BLaER1 treated with 17β-estradiol and CSF1 and Interleukin-3, amounts not matched to agents 10 nM and 100 nM (cell line): Measurements from ENCODE around the gene TAC4.

Experiments
- H3K27ac ChIP-seq, 11 experiments: shearing (Covaris generic); formaldehyde crosslinking; 2 replicates each; pipeline ENCODE4 v1.8.1; 2022
- H3K27me3 ChIP-seq, 11 experiments: shearing (Covaris generic); formaldehyde crosslinking; 2 replicates each; pipeline ENCODE4 v1.8.1; 2022
- H3K36me3 ChIP-seq, 11 experiments: shearing (Covaris generic); formaldehyde crosslinking; 2 replicates each; pipeline ENCODE4 v1.8.1; 2022
- H3K4me1 ChIP-seq, 10 experiments: shearing (Covaris generic); formaldehyde crosslinking; 2 replicates each; pipeline ENCODE4 v1.8.1; 2022
- H3K4me2 ChIP-seq, 11 experiments: shearing (Covaris generic); formaldehyde crosslinking; 2 replicates each; pipeline ENCODE4 v1.8.1; 2022
- H3K4me3 ChIP-seq, 10 experiments: shearing (Covaris generic); formaldehyde crosslinking; 2 replicates each; pipeline ENCODE4 v1.8.1; 2022
- H3K9ac ChIP-seq, 11 experiments: shearing (Covaris generic); formaldehyde crosslinking; 2 replicates each; pipeline ENCODE4 v1.8.1; 2022
- H3K9me3 ChIP-seq, 11 experiments: shearing (Covaris generic); formaldehyde crosslinking; replicated peaks in 1 of 11; 2 replicates each; pipeline ENCODE4 v1.8.1; 2022
- H4K20me1 ChIP-seq, 11 experiments: shearing (Covaris generic); formaldehyde crosslinking; 2 replicates each; pipeline ENCODE4 v1.8.1; 2022
- Cebpa-rat ChIP-seq, 11 experiments: shearing (Covaris generic); IDR thresholded peaks; 2 replicates each; pipeline ENCODE4 v1.8.1; 2022

TAC4 gene

GRCh38 chr17:49854126-49854525 lies 6.3 kb upstream of the TAC4 start:
- Histone ChIP-seq H3K4me3 (no peak overlapping the region), H3K4me2 (peak overlapping the region in 10 of 11 experiments; percentile 80 to 97 (median 90); a peak in 18 of 22 replicates), H3K4me1 (peaks cover 51 to 81% (median 70%) of the 10 kb centered on the region in 10 experiments), H3K27ac (peak overlapping the region in 8 of 11 experiments; percentile 35 to 99 (median 96); a peak in 9 of 22 replicates), H4K20me1 (no peaks in the 10 kb centered on the region), H3K9ac (no peak overlapping the region; a peak in 2 of 22 replicates), H3K9me3 (no peaks in the 10 kb centered on the region), H3K36me3 (no peaks in the 10 kb centered on the region), H3K27me3 (no peaks in the 10 kb centered on the region)
- no peak for TF ChIP-seq Cebpa-rat (IDR thresholded peaks at IDR 0.05)

- Histone ChIP-seq H3K27me3 (no peaks in the 10 kb centered on the region), H3K27ac (peak overlapping the region in 9 of 11 experiments; percentile 88 to 99 (median 95); a peak in 15 of 22 replicates), H3K9ac (peak overlapping the region in 3 of 11 experiments; percentile 13 to 89 (median 85); a peak in 4 of 22 replicates), H3K4me3 (no peak overlapping the region), H3K4me1 (peaks cover 47 to 81% (median 70%) of the 10 kb centered on the region in 10 experiments), H3K36me3 (no peaks in the 10 kb centered on the region), H3K4me2 (peak overlapping the region; percentile 80 to 97 (median 91); a peak in 18 of 22 replicates), H3K9me3 (no peaks in the 10 kb centered on the region), H4K20me1 (no peaks in the 10 kb centered on the region)
- no peak for TF ChIP-seq Cebpa-rat (IDR thresholded peaks at IDR 0.05)
Measured at GRCh38 chr17:49853470-49854015, 5.7 kb upstream of the TAC4 start.

- Histone ChIP-seq H3K27ac (peak overlapping the region; percentile 71 to 99 (median 95)), H3K27me3 (no peaks in the 10 kb centered on the region), H3K4me3 (peak overlapping the region; percentile 55 to 72 (median 62)), H3K4me1 (peaks cover 42 to 85% (median 78%) of the 10 kb centered on the region in 10 experiments), H4K20me1 (no peaks in the 10 kb centered on the region), H3K9me3 (no peaks in the 10 kb centered on the region), H3K4me2 (peak overlapping the region; percentile 80 to 97 (median 91)), H3K9ac (peak overlapping the region; percentile 84 to 93 (median 87)), H3K36me3 (peaks cover 0 to 7% (median 4%) of the 10 kb centered on the region in 11 experiments; a peak in 2 of 22 replicates)
- TF ChIP-seq Cebpa-rat (IDR thresholded peaks at IDR 0.05) = peak in 9 of 11 experiments; percentile 71 to 98 (median 96); a peak in 17 of 22 replicates
Measured at GRCh38 chr17:49851387-49852291, 3.8 kb upstream of the TAC4 start.

- H3K9me3 ChIP-seq = no peaks in the 10 kb centered on the region
- H3K27ac ChIP-seq = peak overlapping the region; percentile 71 to 99 (median 95)
- H4K20me1 ChIP-seq = no peaks in the 10 kb centered on the region
- peak overlapping the region; percentile 80 to 97 (median 91) for H3K4me2 ChIP-seq
- H3K36me3 ChIP-seq = peaks cover 0 to 15% (median 10%) of the 10 kb centered on the region in 11 experiments; a peak in 5 of 22 replicates
- no peak for TF ChIP-seq Cebpa-rat (IDR thresholded peaks at IDR 0.05)
- H3K4me1 ChIP-seq = peaks cover 49 to 93% (median 85%) of the 10 kb centered on the region in 10 experiments
- H3K4me3 ChIP-seq = peak overlapping the region; percentile 55 to 72 (median 62)
- H3K9ac ChIP-seq = peak overlapping the region; percentile 84 to 93 (median 87)
- H3K27me3 ChIP-seq = no peaks in the 10 kb centered on the region
Measured at GRCh38 chr17:49850772-49851386, 3.0 kb upstream of the TAC4 start.

- H3K4me2 ChIP-seq = peak overlapping the region; percentile 80 to 97 (median 91)
- no peaks in the 10 kb centered on the region for H3K9me3 ChIP-seq
- peaks cover 0 to 18% (median 11%) of the 10 kb centered on the region in 11 experiments; a peak in 5 of 22 replicates for H3K36me3 ChIP-seq
- H3K9ac ChIP-seq = peak overlapping the region in 9 of 11 experiments; percentile 84 to 93 (median 89); a peak in 19 of 22 replicates
- TF ChIP-seq Cebpa-rat (IDR thresholded peaks at IDR 0.05) = no peak
- H3K4me1 ChIP-seq = peaks cover 56 to 98% (median 91%) of the 10 kb centered on the region in 10 experiments
- H3K27me3 ChIP-seq = no peaks in the 10 kb centered on the region
- no peaks in the 10 kb centered on the region for H4K20me1 ChIP-seq
- H3K27ac ChIP-seq = peak overlapping the region in 10 of 11 experiments; percentile 83 to 99 (median 95); a peak in 20 of 22 replicates
- peak overlapping the region in 8 of 10 experiments; percentile 55 to 72 (median 61); a peak in 16 of 20 replicates for H3K4me3 ChIP-seq
Measured at GRCh38 chr17:49850218-49850610, 2.3 kb upstream of the TAC4 start.

- peak overlapping the region in 6 of 11 experiments; percentile 1 to 29 (median 14); a peak in 6 of 22 replicates for H3K27ac ChIP-seq
- peaks cover 66 to 100% (median 95%) of the 10 kb centered on the region in 10 experiments for H3K4me1 ChIP-seq
Measured at GRCh38 chr17:49848739-49849138, 870 bp upstream of the TAC4 start.

GRCh38 chr17:49846938-49847712 lies 744 bp downstream of the TAC4 start:
- Histone ChIP-seq H3K27ac (peak overlapping the region in 7 of 11 experiments; percentile 3 to 69 (median 63); a peak in 9 of 22 replicates), H3K4me3 (no peak overlapping the region; a peak in 1 of 20 replicates), H3K9ac (0 out of 22 replicates have a peak overlapping the region, but pooled peaks of 1 of the 11 experiments have one; percentile 4), H3K4me2 (peak overlapping the region; percentile 20 to 94 (median 80); a peak in 18 of 22 replicates), H3K9me3 (no peaks in the 10 kb centered on the region), H3K4me1 (peaks cover 69 to 100% (median 95%) of the 10 kb centered on the region in 10 experiments), H4K20me1 (no peaks in the 10 kb centered on the region), H3K36me3 (peaks cover 0 to 24% (median 11%) of the 10 kb centered on the region in 11 experiments; a peak in 6 of 22 replicates), H3K27me3 (no peaks in the 10 kb centered on the region)
- no peak for TF ChIP-seq Cebpa-rat (IDR thresholded peaks at IDR 0.05)

More at GRCh38 chr17:49848739-49849138, 870 bp upstream of the TAC4 start:
- Histone ChIP-seq H3K4me2 (peak overlapping the region in 8 of 11 experiments; percentile 19 to 94 (median 88); a peak in 13 of 22 replicates), H3K4me3 (no peak overlapping the region), H3K27me3 (no peaks in the 10 kb centered on the region), H3K36me3 (peaks cover 0 to 21% (median 11%) of the 10 kb centered on the region in 11 experiments; a peak in 5 of 22 replicates), H3K9me3 (no peaks in the 10 kb centered on the region), H3K9ac (no peak overlapping the region; a peak in 1 of 22 replicates), H4K20me1 (no peaks in the 10 kb centered on the region)
- no peak for TF ChIP-seq Cebpa-rat (IDR thresholded peaks at IDR 0.05)
